H1 (cell line): Measurements from ENCODE around the gene NFX1. TPM values are rescaled to one million over a fixed set of nuclear protein-coding genes. Genes with fewer than 3 reads are reported as not detected.

Experiments used
- CTCF ChIA-PET: fragments of 300-600 bp; sonication (Branson Sonifier 250); formaldehyde crosslinking; loops from one replicate; lab custom pipeline; 2021; ENCODE audit not compliant: partially characterized antibody; lab: Charles Lee
- POLR2A ChIA-PET: fragments of 300-600 bp; sonication (Branson Sonifier 250); formaldehyde crosslinking; loops from one replicate; lab custom pipeline; 2021; ENCODE audit warnings: inconsistent platforms; ENCODE audit not compliant: partially characterized antibody; lab: Charles Lee
- DNase-seq, 2 experiments: peaks; one replicate each; pipeline versions ENCODE4 v3.0.0 to v3.0.0-alpha.2; 2010 to 2022; ENCODE audit warnings: low spot score in 2 of 2, low read depth in 1 of 2, mixed read lengths in 1 of 2
- FAIRE-seq: peaks from 2 replicates; lab custom pipeline; 2011; peaks lifted over from hg19 to GRCh38; lab: Jason Lieb, UNC
- H2AFZ ChIP-seq: 2 replicates; pipeline ENCODE4 v1.8.1; 2012; ENCODE audit warnings: low read length, inconsistent platforms
- H2AK5ac ChIP-seq: 2 replicates; pipeline ENCODE4 v1.6.1; 2013; ENCODE audit warnings: low read depth, low read length
- H2BK120ac ChIP-seq: replicated peaks from 2 replicates; pipeline ENCODE3; 2013; ENCODE audit warnings: low read depth, low read length, inconsistent platforms
- H2BK12ac ChIP-seq: 2 replicates; pipeline ENCODE4 v1.6.1; 2013; ENCODE audit warnings: low read depth, low read length
- H2BK15ac ChIP-seq: 2 replicates; pipeline ENCODE4 v1.6.1; 2013; ENCODE audit warnings: low read length
- H2BK20ac ChIP-seq: 2 replicates; pipeline ENCODE4 v1.6.1; 2013; ENCODE audit warnings: low read length
- H2BK5ac ChIP-seq: 2 replicates; pipeline ENCODE4 v1.6.1; 2013; ENCODE audit warnings: low read depth, low read length
- H3K14ac ChIP-seq: 2 replicates; pipeline ENCODE4 v1.6.1; 2013; ENCODE audit warnings: inconsistent platforms; ENCODE audit not compliant: insufficient read length
- H3K18ac ChIP-seq: 2 replicates; pipeline ENCODE4 v1.6.1; 2013; ENCODE audit warnings: low read length; ENCODE audit errors: extremely low read depth
- H3K23ac ChIP-seq: 2 replicates; pipeline ENCODE4 v1.6.1; 2013; ENCODE audit warnings: inconsistent platforms; ENCODE audit not compliant: insufficient read length
- H3K23me2 ChIP-seq: 2 replicates; pipeline ENCODE4 v1.6.1; 2013; ENCODE audit warnings: low read depth, low read length
- H3K27ac ChIP-seq: 2 replicates; pipeline ENCODE4 v1.6.1; 2011; ENCODE audit warnings: low read depth, low read length, inconsistent platforms
- H3K27me3 ChIP-seq, 4 experiments: replicated peaks in 1 of 4; 1 replicate in 1 of 4; 2 replicates in 3 of 4; pipeline versions ENCODE4 v1.6.1 to v1.8.1; 2011 to 2013; ENCODE audit warnings: low read length in 3 of 4, mild to moderate bottlenecking in 3 of 4, inconsistent platforms in 2 of 4, mixed read lengths in 2 of 4, moderate library complexity in 1 of 4; ENCODE audit not compliant: control insufficient read depth in 3 of 4, insufficient read depth in 3 of 4; ENCODE audit errors: extremely low read depth in 1 of 4
- H3K36me3 ChIP-seq, 4 experiments: 2 replicates each; pipeline versions ENCODE4 v1.6.1 to v1.8.1; 2011 to 2013; ENCODE audit warnings: mild to moderate bottlenecking in 4 of 4, low read length in 3 of 4, moderate library complexity in 2 of 4, control low read depth in 1 of 4, inconsistent platforms in 1 of 4; ENCODE audit not compliant: insufficient read depth in 4 of 4, control insufficient read depth in 2 of 4
- H3K4ac ChIP-seq: replicated peaks from 2 replicates; pipeline ENCODE3; 2013; ENCODE audit warnings: low read length, low read depth, mixed read lengths, inconsistent platforms; ENCODE audit not compliant: insufficient read length
- H3K4me1 ChIP-seq, 4 experiments: replicated peaks in 1 of 4; 1 replicate in 1 of 4; 2 replicates in 3 of 4; pipeline versions ENCODE4 v1.6.1 to v1.8.1; 2011 to 2013; ENCODE audit warnings: low read length in 3 of 4, inconsistent platforms in 2 of 4, mixed read lengths in 1 of 4; ENCODE audit not compliant: insufficient read depth in 4 of 4, control insufficient read depth in 3 of 4
- H3K4me2 ChIP-seq, 2 experiments: 2 replicates each; pipeline versions ENCODE4 v1.6.1 to v1.8.1; 2011 to 2013; ENCODE audit warnings: low read depth in 2 of 2, low read length in 2 of 2, control low read depth in 1 of 2, inconsistent platforms in 1 of 2, mild to moderate bottlenecking in 1 of 2; ENCODE audit not compliant: insufficient read depth in 1 of 2
- H3K4me3 ChIP-seq, 4 experiments: fragments of 200-600, 300-600 bp in 1 of 4; sonication (generic), shearing (Covaris generic), sonication (Bioruptor Twin) in 1 of 4; 2 replicates each; pipeline versions ENCODE4 v1.5.1 to v1.8.1; 2011 to 2016; ENCODE audit warnings: low read length in 4 of 4, low read depth in 3 of 4, control low read depth in 2 of 4, inconsistent platforms in 2 of 4, mild to moderate bottlenecking in 2 of 4, mixed read lengths in 1 of 4, moderate library complexity in 1 of 4; ENCODE audit not compliant: insufficient read depth in 2 of 4; ENCODE audit errors: extremely low read depth in 1 of 4
- H3K56ac ChIP-seq: replicated peaks from 2 replicates; pipeline ENCODE3; 2013; ENCODE audit warnings: low read depth, mild to moderate bottlenecking, mixed read lengths, low read length, inconsistent platforms; ENCODE audit not compliant: insufficient read length
- H3K79me1 ChIP-seq: 2 replicates; pipeline ENCODE4 v1.6.1; 2013; ENCODE audit warnings: low read depth, low read length, control low read depth
- H3K79me2 ChIP-seq, 2 experiments: 2 replicates each; pipeline versions ENCODE4 v1.6.1 to v1.8.1; 2012 to 2013; ENCODE audit warnings: low read length in 2 of 2, mild to moderate bottlenecking in 2 of 2, inconsistent platforms in 1 of 2; ENCODE audit not compliant: insufficient read depth in 2 of 2, control insufficient read depth in 1 of 2
- H3K9ac ChIP-seq, 4 experiments: replicated peaks in 1 of 4; 1 replicate in 1 of 4; 2 replicates in 3 of 4; pipeline versions ENCODE4 v1.6.1 to v1.8.1; 2011 to 2013; ENCODE audit warnings: low read depth in 3 of 4, low read length in 3 of 4, control low read depth in 2 of 4, mild to moderate bottlenecking in 2 of 4, moderate library complexity in 2 of 4, inconsistent platforms in 1 of 4; ENCODE audit errors: extremely low read depth in 1 of 4
- H3K9me3 ChIP-seq, 2 experiments: 2 replicates each; pipeline versions ENCODE4 v1.6.1 to v1.8.1; 2012 to 2013; ENCODE audit warnings: mild to moderate bottlenecking in 2 of 2, moderate library complexity in 2 of 2, control low read depth in 1 of 2, inconsistent platforms in 1 of 2, low read depth in 1 of 2, low read length in 1 of 2, mixed read lengths in 1 of 2; ENCODE audit not compliant: insufficient read depth in 2 of 2
- H4K20me1 ChIP-seq, 2 experiments: replicated peaks in 1 of 2; 2 replicates each; pipeline versions ENCODE3 to v1.8.1; 2011 to 2013; ENCODE audit warnings: inconsistent platforms in 2 of 2, low read length in 2 of 2, mild to moderate bottlenecking in 1 of 2; ENCODE audit not compliant: insufficient read depth in 2 of 2, control insufficient read depth in 1 of 2
- H4K5ac ChIP-seq: 2 replicates; pipeline ENCODE4 v1.6.1; 2013; ENCODE audit warnings: low read length, low read depth, mixed read lengths, inconsistent platforms; ENCODE audit not compliant: insufficient read length
- H4K8ac ChIP-seq: 2 replicates; pipeline ENCODE4 v1.8.0; 2013; ENCODE audit warnings: mild to moderate bottlenecking, moderate library complexity, low read length, inconsistent platforms; ENCODE audit not compliant: insufficient read depth; ENCODE audit errors: extremely low read depth
- H4K91ac ChIP-seq: replicated peaks from 2 replicates; pipeline ENCODE3; 2013; ENCODE audit warnings: low read length, mixed read lengths, inconsistent platforms; ENCODE audit not compliant: insufficient read length
- BACH1 ChIP-seq: IDR thresholded peaks from 2 replicates; pipeline ENCODE4 v1.6.1; 2012; ENCODE audit warnings: low read length, improper control_type of control experiment
- BRCA1 ChIP-seq: IDR thresholded peaks from 2 replicates; pipeline ENCODE4 v1.6.1; 2012; ENCODE audit warnings: low read depth, low read length, improper control_type of control experiment
- EGR1 ChIP-seq: IDR thresholded peaks from 2 replicates; pipeline ENCODE4 v1.6.1; 2011; ENCODE audit warnings: low read depth, low read length, borderline replicate concordance
- KDM4A ChIP-seq: IDR thresholded peaks from one replicate; pipeline ENCODE4 v1.7.1; 2012; ENCODE audit warnings: low read depth, mild to moderate bottlenecking, moderate library complexity, low read length, inconsistent platforms; ENCODE audit not compliant: severe bottlenecking
- KDM5A ChIP-seq: fragments of 200-600 bp; IDR thresholded peaks from 2 replicates; pipeline ENCODE4 v1.7.1; 2012; ENCODE audit warnings: mild to moderate bottlenecking, low read length, inconsistent platforms, mixed read lengths
- NRF1 ChIP-seq: IDR thresholded peaks from 2 replicates; pipeline ENCODE4 v1.6.1; 2011; ENCODE audit warnings: mild to moderate bottlenecking, low read depth, low read length, improper control_type of control experiment
- RBBP5 ChIP-seq: IDR thresholded peaks from 2 replicates; pipeline ENCODE4 v1.7.1; 2012; ENCODE audit warnings: low read depth, mild to moderate bottlenecking, inconsistent platforms, low read length, moderate library complexity, borderline replicate concordance
- RXRA ChIP-seq: IDR thresholded peaks from 2 replicates; pipeline ENCODE4 v1.6.1; 2011; ENCODE audit warnings: low read depth, mild to moderate bottlenecking, low read length, moderate library complexity; ENCODE audit not compliant: insufficient read depth
- TEAD4 ChIP-seq: IDR thresholded peaks from 2 replicates; pipeline ENCODE4 v1.6.1; 2012; ENCODE audit warnings: low read depth, low read length, inconsistent platforms, mixed read lengths
- USF2 ChIP-seq: IDR thresholded peaks from 2 replicates; pipeline ENCODE4 v1.6.1; 2011; ENCODE audit warnings: low read length, improper control_type of control experiment
- ZNF274 ChIP-seq: IDR thresholded peaks from 2 replicates; pipeline ENCODE4 v1.7.0; 2012; ENCODE audit warnings: low read length, borderline replicate concordance; ENCODE audit errors: extremely low read depth
- WGBS, 2 experiments: shearing (Covaris generic) in 1 of 2; methylation state at CpG; one replicate each; pipeline versions ENCODE4 v1.1.6 to v1.1.7; 2013 to 2015; ENCODE audit warnings: low lambda C conversion rate in 2 of 2, mixed read lengths in 2 of 2, inconsistent platforms in 1 of 2, low coverage in 1 of 2, missing lambda C conversion rate in 1 of 2; ENCODE audit not compliant: insufficient replicate concordance in 2 of 2, insufficient coverage in 1 of 2, insufficient read length in 1 of 2; ENCODE audit errors: extremely low coverage in 1 of 2, missing lambda C conversion rate in 1 of 2; 5-methylcytosine and 5-hydroxymethylcytosine counted together
- polyA plus RNA-seq, 7 experiments: library from polyadenylated mRNA; depleted of rRNA in 3 of 7; stranded (reverse) in 5 of 7; unstranded in 2 of 7; fragments of >200 nt in 5 of 7; fragments of 200-250 nt in 2 of 7; gene quantifications; 1 replicate in 5 of 7; 2 replicates in 1 of 7; 4 replicates in 1 of 7; pipeline versions ENCODE4 v1.2.1 to v1.2.3, GENCODE V29; 2011 to 2013; ENCODE audit warnings: missing spikeins in 2 of 7, mixed read lengths in 2 of 7
- total RNA-seq: library from RNA; stranded (reverse); fragmentation: NEBNext Ultra II Directional; extraction: Animal tissue kit (Norgen Biotek cat#: 25700); gene quantifications from 2 replicates; pipeline ENCODE4 v1.2.1, GENCODE V29; 2021

NFX1 gene
- total and polyA plus RNA-seq, 2 of the 8 experiments (the other 6 are each of a cell fraction or from before 2014, with no cell fraction given): 19.4 to 28.4 TPM

DNA sequence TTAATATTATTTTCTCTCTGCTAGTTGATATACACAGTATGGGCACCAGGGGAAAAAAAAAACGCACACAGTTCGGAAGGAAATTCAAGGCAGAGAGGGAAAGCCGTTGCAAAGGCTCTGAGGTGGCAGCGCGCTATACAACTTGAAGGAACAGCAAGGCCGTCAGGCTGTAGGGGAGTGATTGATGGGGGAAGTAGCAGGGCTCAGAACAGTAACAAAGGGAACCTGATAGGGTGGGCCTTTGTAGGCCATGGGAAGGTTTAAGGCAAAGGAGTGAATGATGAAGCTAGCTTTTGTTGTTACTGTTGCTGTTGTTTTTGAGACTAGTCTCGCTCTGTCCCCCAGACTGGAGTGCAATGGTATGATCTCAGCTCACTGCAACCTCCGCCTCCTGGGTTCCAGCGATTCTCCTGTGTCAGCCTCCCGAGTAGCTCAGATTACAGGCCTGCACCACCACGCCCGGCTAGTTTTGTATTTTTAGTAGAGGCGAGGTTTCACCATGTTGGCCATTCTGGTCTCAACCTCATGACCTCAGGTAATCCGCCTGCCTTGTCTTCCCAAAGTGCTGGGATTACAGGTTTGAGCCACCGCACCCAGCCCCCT is 85.0 kb downstream of the NFX1 start:
- H3K4me1 ChIP-seq: no peaks in the 10 kb centered on the region; a peak in 2 of 7 replicates
- ChIA-PET CTCF (interaction anchor here (0.7 to 11.2 kb wide), 28 partner anchors 9 to 150 kb away, joined by 3 to 154 read pairs (median 10); partner anchors contain the start of genes AQP3, AQP7, NFX1 and NOL6), POLR2A (interaction anchor here (0.9 to 1.9 kb wide), 11 partner anchors 8 to 99 kb away, joined by 3 to 6 read pairs (median 4); partner anchors contain the start of genes AQP3 and NOL6)
- FAIRE-seq: peak; percentile 32
- H4K91ac ChIP-seq: no peak overlapping the region
- H3K36me3 ChIP-seq: peaks cover 0 to 9% (median under 1%) of the 10 kb centered on the region in 4 experiments; a peak in 3 of 8 replicates
- no peaks in the 10 kb centered on the region for H3K23me2 ChIP-seq
- H3K4me2 ChIP-seq: peak overlapping the region; percentile 45 to 49; a peak in 2 of 4 replicates
- no peak overlapping the region for H2AK5ac ChIP-seq
- peak overlapping the region in 2 of 4 experiments; percentile 23 to 52; a peak in 1 of 8 replicates for H3K4me3 ChIP-seq
- no peak overlapping the region for H3K4ac ChIP-seq
- peak overlapping the region; percentile 100 for H2AFZ ChIP-seq
- no peak overlapping the region for H3K23ac ChIP-seq
- peak in 1 of 2 experiments; percentile 67 for DNase-seq
- H2BK12ac ChIP-seq: peak overlapping the region; percentile 92; the same call in 1 of the 2 replicates
- H3K14ac ChIP-seq: no peak overlapping the region
- no peak overlapping the region for H2BK120ac ChIP-seq
- peak overlapping the region; percentile 65; the same call in 1 of the 2 replicates for H3K18ac ChIP-seq
- peak overlapping the region; percentile 94 for H3K27ac ChIP-seq
- H3K9me3 ChIP-seq: no peaks in the 10 kb centered on the region
- WGBS, 2 experiments: 57% methylated on average over 15 of the region's 15 CpGs; no CpG with 5 or more reads in 1 of the 2 experiments
- H3K9ac ChIP-seq: peak overlapping the region in 3 of 4 experiments; percentile 49 to 68 (median 61); a peak in 4 of 7 replicates
- no peaks in the 10 kb centered on the region; the same call in 1 of the 2 replicates for H3K79me1 ChIP-seq
- H4K5ac ChIP-seq: peak overlapping the region; percentile 18
- H3K79me2 ChIP-seq: no peaks in the 10 kb centered on the region
- peak overlapping the region; percentile 22; the same call in 1 of the 2 replicates for H4K8ac ChIP-seq
- no peaks in the 10 kb centered on the region; a peak in 1 of 7 replicates for H3K27me3 ChIP-seq
- H2BK15ac ChIP-seq: 0 out of 2 replicates have a peak overlapping the region, but pooled peaks have one; percentile 61
- peak overlapping the region; percentile 95; the same call in 1 of the 2 replicates for H2BK20ac ChIP-seq
- peak overlapping the region; percentile 92 for H2BK5ac ChIP-seq
- H3K56ac ChIP-seq: no peak overlapping the region
- no peaks in the 10 kb centered on the region for H4K20me1 ChIP-seq
- TF ChIP-seq ZNF274 (no peak), BACH1 (no peak), BRCA1 (no peak; the same call in 1 of the 2 replicates), RBBP5 (0 out of 2 replicates have a peak, but pooled peaks have one; percentile 63), KDM4A (no peak), EGR1 (no peak), RXRA (no peak), NRF1 (no peak), KDM5A (no peak), USF2 (no peak), TEAD4 (no peak)
